Hematopoietic multipotent progenitor cell treated with erythropoietin and hydrocortisone succinate and interleukin-3 and kit ligand, for 8 days (in vitro differentiated cells): Measurements from ENCODE around the gene C2orf76.
A peak's percentile ranks its signal among the peaks of the same experiment; 100 is the strongest.
"Not testable (repeated sequence)": the region's sequence is repeated elsewhere in the genome, so short reads cannot be mapped to it uniquely, and the experiment has no call there.

Experiments
- DNase-seq: peaks from one replicate; pipeline ENCODE4 v3.0.0-alpha.2; 2015

The C2orf76 gene

DNA sequence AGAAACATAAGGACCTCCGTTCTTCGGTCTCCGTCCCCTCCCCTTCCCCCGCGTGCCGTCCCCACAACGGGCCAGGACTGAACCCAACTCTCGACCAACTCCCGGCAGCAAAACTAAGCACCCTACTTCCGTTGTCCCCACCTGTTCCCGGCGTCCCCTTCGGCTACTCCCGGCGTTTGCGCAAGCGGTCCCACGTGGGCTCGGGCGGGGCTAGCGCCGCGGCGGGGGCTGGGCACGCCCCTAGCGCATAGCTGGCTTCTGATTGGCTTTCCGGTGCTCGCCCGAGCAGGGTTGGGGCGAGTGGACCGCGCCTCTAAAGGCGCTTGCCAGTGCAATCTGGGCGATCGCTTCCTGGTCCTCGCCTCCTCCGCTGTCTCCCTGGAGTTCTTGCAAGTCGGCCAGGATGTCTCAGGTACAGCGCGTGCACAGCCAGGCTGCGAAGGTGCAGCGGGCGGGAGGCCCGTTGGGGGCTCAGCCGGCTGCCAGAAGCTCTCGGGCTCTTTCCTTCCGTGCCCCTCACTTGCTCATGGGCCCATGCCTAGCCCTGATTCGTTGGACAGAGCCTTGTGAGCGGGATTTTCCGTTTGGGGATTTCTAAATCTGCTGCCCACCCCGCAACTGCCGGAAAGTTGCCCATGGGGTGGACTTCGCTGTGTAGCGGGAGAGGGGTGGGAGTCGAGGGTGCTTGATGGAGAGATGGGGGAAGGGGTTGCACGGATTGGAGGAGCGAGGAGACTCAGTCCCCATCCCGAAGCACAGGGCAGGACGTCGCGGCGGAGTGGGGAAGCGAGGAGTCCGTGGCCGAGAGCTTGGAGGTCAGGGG lies at the start of gene C2orf76, which contains the start of gene DBI:
TSS of gene C2orf76 (minus strand) at position 186 of the 823 bp plus-strand sequence. CDS start 26,875 bp downstream, outside the sequence.
TSS of gene DBI (plus strand) at position 329 of the 823 bp plus-strand sequence. CDS start at position 404, 75 bp downstream.
- peak; percentile 95 for DNase-seq

DNA sequence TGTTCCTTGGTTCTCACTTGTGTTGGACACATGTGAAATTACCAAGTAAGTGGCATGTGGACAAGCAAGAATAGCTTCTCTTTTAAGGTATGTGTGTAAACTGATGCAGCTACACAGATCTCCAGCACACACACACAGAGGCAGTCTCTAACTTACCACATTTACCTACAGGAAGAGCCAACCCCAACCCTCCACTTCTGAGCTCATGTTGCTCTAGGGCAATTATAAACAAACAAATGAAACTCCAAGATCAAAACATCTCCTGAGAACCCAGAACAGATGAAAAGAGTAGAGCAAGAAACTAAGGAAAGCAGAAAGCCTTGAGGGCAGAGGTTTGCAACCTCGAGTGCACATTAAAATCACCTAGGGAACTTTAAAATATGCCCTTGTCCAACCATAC lies 49.0 kb upstream of the C2orf76 start:
- DNase-seq, result no peak

DNA sequence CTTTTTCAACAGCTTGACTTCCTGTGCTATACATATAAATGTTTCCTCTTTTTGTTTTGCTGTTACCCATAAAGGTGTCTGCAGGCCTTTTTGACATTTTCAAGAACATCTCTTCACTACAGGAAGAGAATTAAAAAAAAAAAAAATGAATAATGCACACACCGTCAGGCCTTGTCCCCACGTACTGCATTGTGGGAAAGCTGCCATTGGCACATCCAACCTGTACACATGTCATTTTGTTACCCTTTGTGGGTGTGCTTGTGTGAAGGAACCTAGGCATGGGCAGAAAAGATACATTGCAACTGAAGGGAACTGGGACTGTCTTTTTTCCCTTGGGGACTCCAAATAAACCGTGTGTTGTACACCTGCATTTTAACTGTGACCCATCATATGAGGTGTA lies 48.3 kb upstream of the C2orf76 start:
- DNase-seq, result no peak

DNA sequence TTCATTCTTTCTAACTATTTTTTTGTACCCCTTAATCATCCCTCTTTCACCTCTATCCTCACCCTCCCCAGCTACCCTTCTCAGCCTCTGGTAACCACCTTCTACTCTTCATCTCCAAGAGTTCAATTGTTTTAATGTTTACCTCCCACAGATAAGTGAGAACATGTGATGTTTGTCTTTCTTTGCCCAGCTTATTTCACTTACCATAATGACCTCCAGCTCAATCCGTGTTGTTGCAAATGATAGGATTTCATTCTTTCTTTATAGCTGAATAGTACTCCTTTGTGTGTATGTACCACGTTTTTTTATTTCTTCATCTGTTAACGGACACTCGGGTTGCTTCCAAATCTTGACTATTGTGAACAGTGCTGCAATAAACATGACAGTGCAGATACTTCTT lies 42.9 kb upstream of the C2orf76 start:
- DNase-seq, result no peak

DNA sequence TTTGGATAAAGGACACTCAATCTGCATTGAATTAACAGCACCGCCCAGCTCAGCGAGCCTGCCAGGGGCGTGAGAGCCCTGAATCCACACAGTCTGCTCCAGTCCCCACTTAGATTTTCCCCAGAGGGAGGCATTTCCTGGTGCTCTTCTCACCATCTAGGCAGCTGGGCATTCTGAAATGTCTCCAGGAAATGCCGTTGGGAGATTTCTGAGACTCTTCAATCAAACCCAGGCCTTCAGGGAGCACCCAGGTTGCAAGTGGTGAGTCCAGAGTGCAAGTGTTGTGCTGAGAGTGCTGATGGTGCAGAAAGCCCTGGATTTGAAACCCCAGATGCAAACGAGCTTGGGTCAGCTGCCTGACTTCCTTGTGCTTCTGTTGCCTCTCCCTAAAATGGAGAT lies 41.6 kb upstream of the C2orf76 start:
- no peak for DNase-seq

DNA sequence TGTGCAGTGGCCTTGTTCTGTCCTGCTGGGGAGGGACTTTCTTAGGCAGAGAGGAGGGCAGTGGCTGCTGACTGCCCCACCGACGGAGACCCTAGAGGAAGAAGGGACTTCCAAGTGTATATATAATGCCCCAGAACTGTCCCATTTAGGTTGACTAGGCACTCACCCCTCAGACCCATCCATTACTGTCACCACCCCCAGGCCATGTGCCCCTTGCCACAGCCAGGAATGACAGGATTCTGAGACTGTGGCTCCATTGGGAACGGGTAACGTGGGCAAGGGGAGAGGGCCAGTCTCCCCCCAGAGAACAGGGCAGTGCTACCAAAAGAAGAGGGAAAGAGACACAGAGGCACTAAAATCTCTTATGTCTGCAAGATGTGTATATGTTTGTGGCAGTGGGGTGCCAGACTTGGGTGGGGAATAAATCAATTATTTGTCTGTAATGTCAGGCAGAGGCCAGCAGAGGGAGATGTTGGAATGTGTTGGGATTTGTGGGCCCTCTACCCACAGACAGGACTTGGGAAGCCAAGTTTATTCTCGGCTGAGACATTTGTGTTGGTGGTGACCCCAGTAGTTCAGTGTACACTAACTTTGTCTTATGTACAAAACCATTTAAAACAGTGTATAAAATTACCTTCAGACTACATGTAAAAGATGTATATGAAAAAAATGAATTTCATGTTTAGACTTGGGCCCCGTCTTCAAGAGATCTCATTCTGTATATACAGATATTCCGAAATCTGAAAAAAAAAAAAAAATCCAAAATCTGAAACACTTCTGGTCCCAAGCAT lies 41.0 kb upstream of the C2orf76 start:
- peak; percentile 72 for DNase-seq

DNA sequence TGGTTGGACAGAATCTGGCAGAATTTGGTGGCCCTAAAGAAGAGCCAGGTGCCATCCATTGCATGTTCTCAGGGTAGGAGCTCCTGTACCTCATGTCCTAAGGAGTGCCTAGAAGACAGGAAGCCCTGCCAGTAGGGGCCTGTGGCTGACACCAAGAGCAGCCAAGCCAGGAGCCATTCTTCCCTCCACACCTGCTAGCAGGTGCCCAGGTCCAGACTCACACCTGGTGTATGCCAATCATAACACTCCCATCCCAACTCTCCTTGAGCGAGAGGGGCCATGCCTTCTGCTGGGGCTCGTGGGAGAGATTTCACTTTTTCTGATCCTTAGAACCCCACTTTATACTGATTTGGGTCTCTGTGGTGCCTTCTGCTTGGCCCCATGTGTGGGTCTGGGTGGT lies 38.5 kb upstream of the C2orf76 start:
- no peak for DNase-seq

DNA sequence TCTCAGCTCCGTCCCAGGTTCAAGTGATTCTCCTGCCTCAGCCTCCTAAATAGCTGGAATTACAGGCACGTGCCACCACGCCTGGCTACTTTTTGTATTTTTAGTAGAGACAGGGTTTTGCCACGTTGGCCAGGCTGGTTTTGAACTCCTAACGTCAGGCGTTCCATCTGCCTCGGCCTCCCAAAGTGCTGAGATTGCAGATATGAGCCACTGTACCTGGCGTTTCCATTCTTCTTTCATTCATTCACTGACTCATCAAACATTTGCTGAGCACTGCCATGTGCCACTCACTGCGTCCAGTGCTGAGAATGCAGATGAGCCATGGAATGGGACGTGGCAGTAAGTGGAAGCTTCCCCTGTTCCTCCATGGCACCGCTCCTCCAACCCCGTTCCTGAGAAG lies 37.0 kb upstream of the C2orf76 start:
- not testable (repeated sequence) for DNase-seq

DNA sequence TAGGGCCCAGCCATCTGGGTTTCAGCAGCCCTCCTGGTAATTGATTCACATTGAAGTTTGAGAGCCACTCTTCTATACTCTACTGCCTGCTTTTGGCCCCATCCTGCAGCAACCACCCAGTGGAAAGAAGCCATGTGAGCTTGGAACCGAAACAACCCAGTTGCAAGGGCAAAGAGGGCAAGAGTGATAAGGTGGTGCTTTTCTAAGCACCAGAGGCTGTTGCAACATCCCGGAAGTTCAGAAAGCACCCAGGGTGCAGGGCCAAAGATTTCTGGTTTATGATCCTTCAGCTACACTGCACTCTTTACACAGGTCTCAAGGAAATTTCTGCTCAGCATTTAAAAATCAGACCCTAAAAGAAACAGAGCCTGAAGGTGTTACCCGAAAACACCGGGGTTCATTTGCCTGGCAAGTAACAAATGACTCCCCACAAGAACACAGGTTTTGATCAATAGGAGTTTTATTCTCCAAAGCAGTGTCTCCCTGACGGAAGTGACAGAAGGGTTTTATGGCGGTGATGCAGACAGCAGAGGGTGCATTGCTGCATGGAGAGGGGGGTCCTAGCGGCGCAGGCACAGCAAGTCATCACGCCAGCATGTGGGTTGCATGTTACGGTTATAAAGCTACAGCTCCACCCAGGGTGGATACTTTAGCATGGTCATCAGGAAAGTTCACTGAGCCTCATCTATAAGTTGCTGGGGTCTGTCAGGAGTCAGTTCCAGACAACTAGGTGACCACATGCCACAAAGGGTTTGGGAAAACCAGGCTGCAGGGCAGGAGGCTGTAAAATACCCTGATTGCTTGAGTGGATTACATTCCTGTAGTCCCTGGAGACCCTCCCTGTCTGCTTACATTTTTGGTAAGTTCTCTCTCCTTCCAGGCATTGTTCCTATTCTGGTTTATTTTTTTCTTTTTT lies 36.3 kb upstream of the C2orf76 start:
- no peak for DNase-seq

DNA sequence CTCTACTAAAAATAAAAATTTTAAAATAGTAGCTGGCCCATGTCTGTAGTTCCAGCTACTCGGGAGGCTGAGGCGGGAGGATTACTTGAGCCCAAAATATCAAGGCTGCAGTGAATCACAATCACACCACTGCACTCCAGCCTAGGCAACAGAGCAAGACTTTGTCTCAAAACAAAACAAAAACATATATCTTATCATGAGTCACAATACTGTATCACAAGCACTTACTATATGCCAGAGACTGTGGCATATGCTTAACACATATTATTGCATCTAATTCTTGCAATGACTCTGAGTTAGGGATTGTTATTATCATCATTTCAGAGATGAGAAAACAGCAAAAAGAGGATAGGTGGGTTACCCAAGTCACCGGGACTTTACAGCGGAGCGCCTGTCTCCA lies 35.5 kb upstream of the C2orf76 start:
- DNase-seq, result no peak

DNA sequence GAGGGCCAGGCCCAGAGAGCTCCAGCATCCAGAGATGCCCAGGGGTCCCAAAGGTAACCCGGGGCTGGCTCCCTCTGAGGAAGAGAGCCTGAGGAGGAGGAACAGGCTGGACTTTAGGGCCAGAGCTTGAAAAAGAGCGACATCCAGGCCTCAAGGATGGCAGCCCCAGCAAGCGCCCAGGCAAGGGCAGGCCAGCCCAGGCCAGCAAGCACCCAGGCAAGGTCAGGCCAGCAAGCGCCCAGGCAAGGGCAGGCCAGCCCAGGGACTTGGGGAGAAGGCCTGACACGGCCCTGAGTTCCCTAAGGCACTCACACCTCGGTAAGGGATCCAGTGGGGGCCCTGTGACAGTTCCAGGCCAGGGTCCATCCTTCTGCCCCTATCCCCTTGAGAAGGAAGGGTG lies 30.6 kb upstream of the C2orf76 start:
- no peak for DNase-seq

DNA sequence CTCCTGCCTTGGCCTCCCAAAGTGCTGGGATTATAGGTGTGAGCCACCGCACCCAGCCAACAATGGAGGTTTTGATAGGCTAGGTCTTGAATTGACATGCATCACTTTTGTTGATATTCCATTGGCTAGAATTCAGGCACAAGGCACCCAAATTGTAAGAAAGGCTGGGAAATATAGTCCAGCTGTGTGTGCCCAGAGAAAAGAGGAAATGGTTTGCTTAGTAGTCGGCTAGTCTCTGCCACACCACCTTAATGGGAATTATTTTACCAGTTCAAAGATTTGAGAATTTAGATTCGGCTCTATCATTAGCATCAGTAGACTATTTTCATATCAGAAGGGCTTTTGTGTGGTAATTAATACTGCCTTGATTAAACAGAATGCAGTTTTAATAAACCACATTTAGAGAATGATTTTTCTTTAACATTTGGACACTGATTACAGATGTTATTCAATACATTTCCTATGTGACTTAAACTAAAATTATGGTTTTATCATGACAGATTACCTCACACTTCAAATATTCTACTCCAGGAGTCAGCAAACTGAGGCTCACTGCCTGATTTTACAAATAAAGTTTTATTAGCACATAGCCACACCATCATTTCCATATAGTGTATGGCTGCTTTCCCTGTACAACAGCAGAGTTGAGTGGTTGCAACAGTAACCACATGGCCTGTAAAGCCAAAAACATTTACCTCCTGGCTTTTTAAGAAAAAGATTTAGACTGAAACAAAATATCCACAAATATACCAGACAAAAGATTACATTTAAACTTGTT lies 27.5 kb upstream of the C2orf76 start:
- no peak for DNase-seq

DNA sequence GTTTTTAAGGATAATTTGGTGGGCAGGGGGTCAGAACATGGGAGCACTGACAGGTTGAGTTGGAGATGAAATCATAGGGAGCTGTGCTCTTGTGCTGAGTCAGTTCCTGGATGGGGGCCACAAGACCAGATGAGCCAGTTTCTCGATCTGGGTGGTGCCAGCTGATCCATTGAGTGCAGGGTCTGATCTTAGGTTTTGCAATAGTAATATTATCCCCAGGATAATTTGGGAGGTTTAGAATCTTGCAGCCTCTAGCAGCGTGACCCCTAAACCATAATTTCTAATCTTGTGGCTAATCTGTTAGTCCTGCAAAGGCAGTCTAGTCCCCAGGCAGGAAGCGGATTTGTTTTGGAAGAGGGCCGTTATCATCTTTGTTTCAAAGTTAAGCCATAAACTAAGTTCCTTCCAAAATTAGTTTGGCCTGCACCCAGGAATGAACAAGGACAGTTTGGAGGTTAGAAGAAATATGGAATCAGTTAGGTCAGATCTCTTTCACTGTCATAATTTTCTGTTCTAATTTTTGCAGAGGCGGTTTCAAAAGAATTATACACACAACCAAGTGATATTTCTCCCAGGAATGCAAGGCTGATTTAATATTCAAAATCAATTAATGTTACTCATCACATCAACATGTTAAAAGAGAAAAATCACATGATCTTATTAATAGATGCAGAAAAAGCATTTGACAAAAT lies 23.1 kb upstream of the C2orf76 start:
- peak; percentile 23 for DNase-seq

DNA sequence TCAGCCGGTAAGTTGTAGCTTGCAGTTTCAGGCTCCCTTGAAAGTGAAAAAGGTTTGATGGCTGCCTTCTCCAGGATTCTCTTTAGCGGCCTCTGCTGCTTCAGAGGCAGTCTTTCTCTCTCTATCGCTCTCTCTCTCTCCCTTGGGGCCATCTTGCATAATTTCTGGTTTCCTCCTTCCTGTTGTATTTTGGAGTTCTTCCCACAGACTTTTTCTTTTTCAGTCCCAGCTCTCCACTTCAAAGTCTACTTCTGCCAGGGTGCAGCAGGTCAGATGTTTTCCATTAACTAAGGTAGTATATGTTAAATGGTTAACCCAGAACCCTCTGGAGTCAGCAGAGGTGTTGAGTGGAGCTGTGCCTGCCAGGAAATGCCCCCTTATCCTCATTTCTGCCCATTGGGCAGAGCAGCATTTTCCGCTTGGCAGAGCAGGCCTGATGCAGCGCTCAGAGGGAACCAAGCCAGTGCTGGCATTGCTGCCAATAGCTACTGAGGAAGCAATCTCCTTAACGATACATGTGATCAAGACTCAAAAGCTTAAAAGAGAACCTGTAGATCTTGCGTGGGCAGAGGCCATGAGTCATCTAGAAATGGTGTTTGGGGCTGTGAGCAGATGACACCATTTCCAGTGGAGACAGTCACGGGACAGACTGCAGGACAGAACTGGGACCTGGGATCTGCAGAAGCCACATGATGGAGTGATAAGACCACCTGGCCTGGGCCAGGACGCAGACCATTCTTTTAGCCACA lies 20.9 kb upstream of the C2orf76 start:
- peak; percentile 33 for DNase-seq

DNA sequence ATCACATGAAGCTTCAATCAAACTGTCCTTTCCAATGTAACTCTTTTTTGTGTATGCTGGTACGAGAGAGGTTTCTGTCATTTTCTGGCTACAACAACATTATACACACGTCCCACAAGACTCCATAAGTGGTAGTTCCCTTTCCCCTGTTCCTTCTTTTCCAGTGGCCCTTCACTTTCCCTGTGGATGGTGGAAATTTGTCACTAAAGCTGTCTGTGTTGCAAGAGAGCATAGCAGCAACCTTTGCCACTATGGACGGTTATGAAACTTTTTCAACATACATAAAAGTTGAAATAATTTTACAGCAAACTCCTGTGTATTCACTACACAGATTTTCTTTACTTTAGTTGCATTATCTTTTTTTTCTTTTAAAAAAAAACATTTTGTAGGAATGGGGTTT lies 18.8 kb upstream of the C2orf76 start:
- DNase-seq, result no peak

DNA sequence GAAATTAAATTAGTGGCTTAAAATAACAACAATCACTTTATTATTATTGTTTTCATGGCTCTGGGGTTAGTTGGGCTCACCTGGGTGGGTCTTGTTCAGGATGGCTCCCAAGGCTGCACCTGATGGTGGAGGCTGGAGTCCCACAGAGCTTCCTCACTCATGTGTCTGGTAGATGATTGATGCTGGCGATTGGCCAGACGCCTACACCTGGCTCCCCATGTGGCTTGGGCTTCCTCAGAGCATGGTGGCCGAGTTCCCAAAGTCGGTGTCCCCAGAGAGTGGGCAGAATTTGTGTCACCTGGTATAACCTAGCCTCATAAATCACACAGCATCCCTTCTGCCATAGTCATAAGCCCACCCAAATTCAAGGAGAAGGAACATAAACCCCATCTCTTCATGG lies 18.3 kb upstream of the C2orf76 start:
- DNase-seq, result no peak

DNA sequence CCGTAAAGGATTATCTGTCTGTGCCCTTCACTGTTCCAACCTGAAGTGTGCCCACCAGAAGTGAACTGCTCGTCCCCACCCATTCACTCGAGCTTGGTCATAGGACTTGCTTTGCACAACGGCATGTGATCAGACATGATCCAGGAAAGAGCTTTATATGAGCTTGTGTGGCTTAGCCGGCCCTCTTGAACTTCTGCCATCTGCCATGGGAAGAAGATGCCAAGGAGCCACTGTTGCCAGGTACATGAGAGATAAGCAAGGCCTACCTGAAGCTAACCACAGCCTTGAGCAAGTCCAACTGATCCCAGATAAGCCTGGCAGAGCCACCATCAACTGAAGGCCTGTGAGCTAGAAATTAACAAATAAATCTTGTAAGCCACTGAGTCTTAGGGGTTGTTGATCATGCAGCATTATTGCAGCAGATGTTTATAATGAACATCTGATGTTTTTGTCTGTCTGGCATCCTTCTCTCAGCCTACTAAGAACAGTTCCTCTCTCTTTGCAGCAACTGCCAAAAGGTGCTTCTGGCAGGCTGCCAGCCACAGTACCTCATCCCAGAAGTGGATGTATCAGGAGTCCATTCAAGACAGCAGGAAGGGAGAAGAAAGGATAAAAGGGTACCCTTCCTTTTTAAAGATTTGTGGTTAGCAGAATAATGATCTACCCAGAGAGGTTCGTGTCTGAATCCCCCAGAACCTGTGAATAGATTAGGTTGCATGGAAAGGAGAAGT lies 16.9 kb upstream of the C2orf76 start:
- DNase-seq, result peak; percentile 9

DNA sequence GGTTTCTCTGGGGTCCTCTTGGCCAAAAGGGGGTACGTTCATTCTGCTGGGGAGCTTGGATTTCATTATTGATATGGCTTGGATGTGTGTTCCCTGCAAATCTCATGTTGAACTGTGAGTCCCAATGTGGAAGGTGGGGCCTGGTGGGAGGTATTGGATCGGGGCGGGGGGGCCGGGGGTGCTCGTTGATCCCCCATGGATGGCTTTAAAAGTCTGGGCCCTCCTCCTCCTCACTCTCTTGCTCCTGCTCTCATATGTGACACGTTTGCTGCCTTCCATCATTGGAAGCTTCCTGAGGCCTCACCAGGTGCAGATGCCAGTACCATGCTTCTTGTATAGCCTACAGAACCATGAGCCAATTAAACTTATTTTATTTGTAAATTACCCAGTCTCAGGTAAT lies 11.9 kb upstream of the C2orf76 start:
- DNase-seq, result no peak

DNA sequence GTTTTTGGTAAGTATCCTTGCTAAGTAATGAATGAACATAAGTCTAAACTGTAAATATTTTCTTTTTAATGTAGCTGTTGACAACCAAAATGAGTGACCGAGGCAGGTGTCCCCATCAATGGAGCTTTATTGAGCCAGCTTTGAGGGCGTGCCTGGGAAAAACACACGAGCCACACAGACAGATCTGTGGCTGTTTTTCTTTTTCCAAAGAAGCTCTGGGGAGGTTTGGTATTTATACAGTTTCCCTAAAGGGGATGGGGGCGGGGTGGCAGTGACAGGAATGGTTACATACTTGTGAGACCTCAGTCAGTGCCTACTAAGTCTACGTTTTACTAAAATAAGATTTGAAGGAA lies 11.3 kb upstream of the C2orf76 start:
- no peak for DNase-seq
